Left lung (tissue), 14 donors: ENCODE data around the gene RMC1. TPM values are rescaled to one million over a fixed set of nuclear protein-coding genes. Genes with fewer than 3 reads are reported as not detected.

Source experiments
- ATAC-seq: fragments of 200-7000 bp; cut with Tn5 transposase; one replicate; pipeline ENCODE4 v1.9.1; 2020; ENCODE audit warnings: moderate library complexity
- DNase-seq, 4 donors: peaks; one replicate each; pipeline ENCODE4 v3.0.0-alpha.2; 2013 to 2020
- H3K27ac ChIP-seq, 2 donors: fragments of 200-600 bp; sonication (generic) in 1 of 2; one replicate each; pipeline versions ENCODE4 v1.5.0 to v1.8.0; 2020 to 2021
- H3K27me3 ChIP-seq, 2 donors: fragments of 200-600 bp; sonication (generic) in 1 of 2; one replicate each; pipeline versions ENCODE4 v1.5.0 to v1.8.0; 2020 to 2021
- H3K36me3 ChIP-seq, 2 donors: fragments of 200-600 bp; sonication (generic) in 1 of 2; one replicate each; pipeline versions ENCODE4 v1.5.0 to v1.8.0; 2020 to 2021
- H3K4me1 ChIP-seq, 2 donors: fragments of 200-600 bp; one replicate each; pipeline ENCODE4 v1.8.0; 2021
- H3K4me3 ChIP-seq, 2 donors: fragments of 200-600 bp; sonication (generic) in 1 of 2; one replicate each; pipeline versions ENCODE4 v1.5.0 to v1.8.0; 2020 to 2021; ENCODE audit warnings: mild to moderate bottlenecking in 1 of 2
- H3K9me3 ChIP-seq, 2 donors: fragments of 200-600 bp; sonication (generic) in 1 of 2; one replicate each; pipeline versions ENCODE4 v1.5.0 to v1.8.0; 2020 to 2021
- CTCF ChIP-seq, 2 donors: fragments of 200-600 bp; sonication (generic) in 1 of 2; IDR thresholded peaks; one replicate each; pipeline versions ENCODE4 v1.5.0 to v1.8.0; 2021; ENCODE audit warnings: antibody characterized with exemption in 2 of 2
- intact Hi-C, 2 donors: fragments of 100-400 bp; cut with DNase I; formaldehyde crosslinking; loops; one replicate each; pipeline versions ENCODE4 v1.11.2 to v1.14.2; 2022
- long read RNA-seq, 12 donors: library from polyadenylated mRNA in 2 of 12; unstranded in 2 of 12; transcript quantifications; one replicate each; pipeline ENCODE4 v2.0.0 and lab custom pipeline, GENCODE V29; 2019 to 2026
- polyA plus RNA-seq, 6 donors: library from polyadenylated mRNA; unstranded; fragments of 120-200 nt; gene quantifications; one replicate each; pipeline ENCODE4 v1.2.1, GENCODE V29; 2013; ENCODE audit not compliant: insufficient read length in 6 of 6
- total RNA-seq, 2 donors: library from RNA; stranded (reverse); fragmentation: NEBNext Ultra II Directional; extraction: Animal tissue kit (Norgen Biotek cat#: 25700); gene quantifications; one replicate each; pipeline ENCODE4 v1.2.1, GENCODE V29; 2021
- donor health status: DM: no; HTN: yes; CAD: no.
- donor health status: DM: no; HTN: no; CAD: no.

The RMC1 gene
- total RNA-seq (10 to 100 TPM; 37.6 to 37.9 TPM), polyA plus RNA-seq (10 to 100 TPM; 23.5 to 29.3 (median 25.4) TPM)
- long read RNA-seq, donor 1, partial matches to known transcripts, result 19 of 23 reads
- long read RNA-seq, donor 1, other reads (novel, unspliced or antisense), result 0 of 23 reads
- long read RNA-seq, donor 2, partial matches to known transcripts, result 0 of 5 reads
- long read RNA-seq, donor 2, other reads (novel, unspliced or antisense), result 0 of 5 reads
- long read RNA-seq, donor 3, result 0 reads
- long read RNA-seq, donor 4, transcript RMC1-201 (20 exons, 2,162 nt), result major isoform, 6 of 11 reads
- long read RNA-seq, donor 4, partial matches to known transcripts, result 2 of 11 reads
- long read RNA-seq, donor 4, other reads (novel, unspliced or antisense), result 3 of 11 reads
- long read RNA-seq, donor 5, partial matches to known transcripts, result 0 of 2 reads
- long read RNA-seq, donor 5, other reads (novel, unspliced or antisense), result 0 of 2 reads
- long read RNA-seq, donor 6, partial matches to known transcripts, result 0 of 5 reads
- long read RNA-seq, donor 6, other reads (novel, unspliced or antisense), result 0 of 5 reads
- long read RNA-seq, donor 7, partial matches to known transcripts, result 0 of 4 reads
- long read RNA-seq, donor 7, other reads (novel, unspliced or antisense), result 0 of 4 reads
- long read RNA-seq, donor 8, partial matches to known transcripts, result 0 of 5 reads
- long read RNA-seq, donor 8, other reads (novel, unspliced or antisense), result 0 of 5 reads
- long read RNA-seq, donor 9, result 0 reads
- long read RNA-seq, donor 10, partial matches to known transcripts, result 2 of 8 reads
- long read RNA-seq, donor 10, other reads (novel, unspliced or antisense), result 2 of 8 reads
- long read RNA-seq, donor 11, result 0 reads
- long read RNA-seq, donor 12, partial matches to known transcripts, result 0 of 2 reads
- long read RNA-seq, donor 12, other reads (novel, unspliced or antisense), result 0 of 2 reads

GRCh38 chr18:23503038-23503962, at the start of gene RMC1:
Gene RMC1, plus strand, starts transcription at chr18:23503511. Its CDS starts 108 bp downstream, at chr18:23503619.
- peak within 1 kb of the TSS; percentile 91 to 97 for H3K27ac ChIP-seq
- ATAC-seq (peak; percentile 96), DNase-seq (peak; percentile 95 to 100 (median 97))
- H3K27me3 ChIP-seq, result no peaks in the 10 kb centered on the region
- TF ChIP-seq CTCF (IDR thresholded peaks at IDR 0.05), result no peak
- intact Hi-C loops, result no loop called here
- H3K4me3 ChIP-seq, result peak within 1 kb of the TSS; percentile 80 to 98
- H3K4me1 ChIP-seq, result peaks cover 10 to 67% of the 10 kb centered on the region in 2 donors
- H3K36me3 ChIP-seq, result peaks cover 0 to 17% of the 10 kb centered on the region in 2 donors
- no peaks in the 10 kb centered on the region for H3K9me3 ChIP-seq

- intact Hi-C loops, result no loop called here
- Histone ChIP-seq H3K36me3 (peaks cover 0 to 17% of the 10 kb centered on the region in 2 donors), H3K4me3 (peak overlapping the region; percentile 84 to 91), H3K27ac (peak overlapping the region; percentile 92 to 96), H3K4me1 (peaks cover 20 to 59% of the 10 kb centered on the region in 2 donors), H3K27me3 (no peaks in the 10 kb centered on the region), H3K9me3 (no peaks in the 10 kb centered on the region)
- ATAC-seq (peak; percentile 27), DNase-seq (peak in 2 of 4 donors; percentile 7 to 9)
- TF ChIP-seq CTCF (IDR thresholded peaks at IDR 0.05), result no peak
Observed at GRCh38 chr18:23453680-23454058, 49.6 kb upstream of the RMC1 start.

- Histone ChIP-seq H3K27ac (no peak overlapping the region), H3K4me3 (no peak overlapping the region), H3K27me3 (no peaks in the 10 kb centered on the region), H3K9me3 (no peaks in the 10 kb centered on the region), H3K36me3 (peaks cover 0 to 17% of the 10 kb centered on the region in 2 donors), H3K4me1 (peaks cover 24 to 83% of the 10 kb centered on the region in 2 donors)
- TF ChIP-seq CTCF (IDR thresholded peaks at IDR 0.05), result no peak
- DNase-seq (no peak), ATAC-seq (no peak)
- intact Hi-C loops, result no loop called here
Observed at GRCh38 chr18:23456835-23457234, 46.5 kb upstream of the RMC1 start.

- no peak for TF ChIP-seq CTCF (IDR thresholded peaks at IDR 0.05)
- no peak overlapping the region for H3K4me3 ChIP-seq
- peaks cover 24 to 81% of the 10 kb centered on the region in 2 donors for H3K4me1 ChIP-seq
- H3K9me3 ChIP-seq, result no peaks in the 10 kb centered on the region
- H3K27ac ChIP-seq, result peak overlapping the region in 1 of 2 donors; percentile 24
- intact Hi-C loops, result no loop called here
- DNase-seq, result no peak
- no peaks in the 10 kb centered on the region for H3K27me3 ChIP-seq
- peaks cover 0 to 35% of the 10 kb centered on the region in 2 donors for H3K36me3 ChIP-seq
- peak; percentile 86 for ATAC-seq
Observed at GRCh38 chr18:23458830-23459529, 44.3 kb upstream of the RMC1 start.
